Right atrium auricular region (tissue), 2 donors: Measurements from ENCODE around the gene CADPS2. TPM values are rescaled to one million over a fixed set of nuclear protein-coding genes. Genes with fewer than 3 reads are reported as not detected.

ENCODE experiments used
- DNase-seq: peaks from one replicate; pipeline ENCODE4 v3.0.0-alpha.2; 2019; ENCODE audit warnings: low spot score
- H3K27ac ChIP-seq, 2 donors: fragments of 200-600 bp; sonication (generic); 1 replicate in 1 of 2; 2 replicates in 1 of 2; pipeline ENCODE4 v1.5.1; 2016 to 2019
- H3K27me3 ChIP-seq, 2 donors: fragments of 200-600 bp; sonication (generic); one replicate each; pipeline versions ENCODE4 v1.5.1 to v1.6.0; 2017 to 2019
- H3K36me3 ChIP-seq: fragments of 200-600 bp; sonication (generic); one replicate; pipeline ENCODE4 v1.5.1; 2016
- H3K4me1 ChIP-seq, 2 donors: fragments of 200-600 bp; sonication (generic); one replicate each; pipeline versions ENCODE4 v1.5.1 to v1.6.0; 2017 to 2019
- H3K4me3 ChIP-seq, 2 donors: fragments of 200-600 bp; sonication (generic); 1 replicate in 1 of 2; 2 replicates in 1 of 2; pipeline ENCODE4 v1.5.1; 2017 to 2019; ENCODE audit warnings: mild to moderate bottlenecking in 1 of 2, moderate library complexity in 1 of 2
- H3K9me3 ChIP-seq, 2 donors: fragments of 200-600 bp; sonication (generic); one replicate each; pipeline ENCODE4 v1.5.1; 2019
- CTCF ChIP-seq, 2 donors: fragments of 200-600 bp; sonication (generic); IDR thresholded peaks; one replicate each; pipeline ENCODE4 v1.5.1; 2019; ENCODE audit warnings: antibody characterized with exemption in 2 of 2
- total RNA-seq, 2 donors: library from RNA; depleted of rRNA; stranded (reverse); fragments of >200 nt; gene quantifications; one replicate each; pipeline ENCODE4 v1.1.0, GENCODE V29; 2016

The CADPS2 gene
- total RNA-seq, 2 donors from 2014 or later: 11.8 to 19.9 TPM

GRCh38 chr7:122311050-122311700 lies 575.1 kb downstream of the CADPS2 start:
- no peak overlapping the region for H3K4me3 ChIP-seq
- TF ChIP-seq CTCF (IDR thresholded peaks at IDR 0.05): no peak
- DNase-seq: no peak
- no peaks in the 10 kb centered on the region for H3K36me3 ChIP-seq
- H3K27me3 ChIP-seq: peaks cover 59 to 70% of the 10 kb centered on the region in 2 donors
- H3K27ac ChIP-seq: no peak overlapping the region
- H3K9me3 ChIP-seq: peaks cover 0 to 4% of the 10 kb centered on the region in 2 donors
- peaks cover 0 to 37% of the 10 kb centered on the region in 2 donors for H3K4me1 ChIP-seq

DNA sequence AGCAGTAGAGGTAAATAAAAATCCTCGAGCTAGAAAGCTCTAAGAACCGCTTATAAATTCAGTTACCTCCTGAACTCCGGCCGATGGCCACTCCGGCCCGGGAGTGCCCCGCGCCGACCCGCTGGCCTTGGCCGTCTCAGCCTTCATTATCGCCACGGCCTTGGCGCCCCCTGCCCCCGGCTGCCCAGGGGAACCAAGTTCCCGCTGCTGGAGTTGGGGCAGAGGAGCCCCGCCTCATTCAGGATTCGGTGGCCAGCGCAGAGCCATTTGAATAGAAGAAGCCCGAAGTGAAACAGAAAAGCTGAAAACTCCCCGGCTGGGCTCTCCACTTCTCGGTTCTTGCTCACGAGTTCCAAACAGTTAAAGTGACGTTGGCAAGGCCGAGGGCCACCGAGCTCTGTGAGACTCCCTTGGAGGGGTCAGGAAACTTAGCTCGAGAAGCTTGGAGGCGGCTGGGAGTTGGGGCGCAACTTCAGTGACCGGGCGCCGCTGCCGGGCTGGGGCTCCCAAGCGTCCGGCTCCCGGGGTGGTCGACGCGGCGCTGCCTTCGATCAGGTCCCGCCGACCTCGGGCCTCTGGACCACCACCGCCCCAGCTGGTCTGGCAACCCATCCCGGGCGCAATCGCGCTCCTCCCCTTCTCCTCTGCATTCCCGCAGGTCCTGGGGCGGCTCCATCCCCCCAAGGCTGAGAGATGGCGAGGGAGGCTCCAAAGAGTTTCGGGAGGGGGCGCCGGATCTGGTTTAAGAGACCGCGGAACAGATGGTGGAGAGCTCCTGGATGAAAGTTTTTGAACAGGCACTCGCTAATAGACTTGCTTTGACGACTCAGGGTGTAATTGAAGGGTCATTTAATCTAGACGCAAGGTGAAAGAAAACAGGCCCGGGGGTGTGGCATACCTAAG lies 575.9 kb downstream of the CADPS2 start:
- no peak for TF ChIP-seq CTCF (IDR thresholded peaks at IDR 0.05)
- Histone ChIP-seq H3K4me1 (peaks cover 0 to 44% of the 10 kb centered on the region in 2 donors), H3K27ac (no peak overlapping the region), H3K36me3 (no peaks in the 10 kb centered on the region), H3K27me3 (peaks cover 61 to 72% of the 10 kb centered on the region in 2 donors), H3K4me3 (peak overlapping the region in 1 of 2 donors; percentile 41), H3K9me3 (peaks cover 0 to 4% of the 10 kb centered on the region in 2 donors)
- no peak for DNase-seq

DNA sequence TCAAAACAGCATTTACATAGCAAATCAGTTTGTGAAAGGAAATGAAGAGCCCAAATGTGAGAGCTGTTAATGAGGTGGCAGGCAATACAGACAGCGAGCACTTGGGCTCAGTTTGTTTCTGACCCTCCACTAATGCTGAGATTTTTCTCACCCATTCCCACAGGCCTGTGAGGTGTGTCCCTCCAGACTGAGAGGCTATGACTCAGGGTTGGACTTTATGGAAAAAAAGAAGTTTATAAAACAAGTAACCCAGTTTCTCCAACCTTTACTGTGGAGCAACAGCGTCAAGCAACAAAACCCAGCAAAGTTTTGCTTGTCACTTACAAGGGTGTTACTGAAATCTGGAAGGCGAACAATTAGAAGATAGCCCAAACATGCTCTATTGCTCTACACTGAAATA lies 576.8 kb downstream of the CADPS2 start:
- no peak for TF ChIP-seq CTCF (IDR thresholded peaks at IDR 0.05)
- H3K27me3 ChIP-seq: peaks cover 62 to 74% of the 10 kb centered on the region in 2 donors
- no peaks in the 10 kb centered on the region for H3K36me3 ChIP-seq
- H3K27ac ChIP-seq: no peak overlapping the region
- DNase-seq: no peak
- peaks cover 0 to 4% of the 10 kb centered on the region in 2 donors for H3K9me3 ChIP-seq
- no peak overlapping the region for H3K4me3 ChIP-seq
- H3K4me1 ChIP-seq: peaks cover 0 to 53% of the 10 kb centered on the region in 2 donors

- peaks cover 0 to 61% of the 10 kb centered on the region in 2 donors for H3K4me1 ChIP-seq
- no peak for TF ChIP-seq CTCF (IDR thresholded peaks at IDR 0.05)
- peaks cover 49 to 88% of the 10 kb centered on the region in 2 donors for H3K27me3 ChIP-seq
- H3K27ac ChIP-seq: no peak overlapping the region
- no peak for DNase-seq
- H3K4me3 ChIP-seq: no peak overlapping the region
- no peaks in the 10 kb centered on the region for H3K36me3 ChIP-seq
- H3K9me3 ChIP-seq: no peaks in the 10 kb centered on the region
These were observed 579.0 kb downstream of the CADPS2 start for GRCh38 chr7:122307228-122307621.

- no peak for DNase-seq
- peaks cover 52 to 88% of the 10 kb centered on the region in 2 donors for H3K27me3 ChIP-seq
- H3K9me3 ChIP-seq: no peaks in the 10 kb centered on the region
- H3K27ac ChIP-seq: no peak overlapping the region
- H3K4me1 ChIP-seq: peaks cover 0 to 56% of the 10 kb centered on the region in 2 donors
- peak overlapping the region in 1 of 2 donors; percentile 34 for H3K4me3 ChIP-seq
- no peak for TF ChIP-seq CTCF (IDR thresholded peaks at IDR 0.05)
- no peaks in the 10 kb centered on the region for H3K36me3 ChIP-seq
These were observed 579.7 kb downstream of the CADPS2 start for GRCh38 chr7:122306320-122307227.
